Smooth muscle cell (in vitro differentiated cells): Measurements from ENCODE around the gene PRR19. TPM values are rescaled to one million over a fixed set of nuclear protein-coding genes. Genes with fewer than 3 reads are reported as not detected.
A peak's percentile ranks its signal among the peaks of the same experiment; 100 is the strongest.

Source experiments
- DNase-seq: peaks from one replicate; lab custom pipeline; 2025; ENCODE audit not compliant: unreplicated experiment; lab: John Stamatoyannopoulos, UW
- H2AFZ ChIP-seq: fragments of 200-600 bp; sonication (generic); 2 replicates; pipeline ENCODE4 v1.6.0; 2016; ENCODE audit warnings: antibody characterized with exemption, low read depth, mild to moderate bottlenecking
- H3F3A ChIP-seq: fragments of 200-600 bp; sonication (generic); 2 replicates; pipeline ENCODE4 v1.6.0; 2017; ENCODE audit warnings: antibody characterized with exemption, low read depth
- H3K27ac ChIP-seq: fragments of 200-600 bp; sonication (generic); 2 replicates; pipeline ENCODE4 v1.5.1; 2016; ENCODE audit warnings: low read depth, mild to moderate bottlenecking
- H3K27me3 ChIP-seq: fragments of 200-600 bp; sonication (generic); 2 replicates; pipeline ENCODE4 v1.6.1; 2016; ENCODE audit warnings: low read depth, mild to moderate bottlenecking
- H3K36me3 ChIP-seq: fragments of 200-600 bp; sonication (generic); 2 replicates; pipeline ENCODE4 v1.5.1; 2016; ENCODE audit warnings: low read depth
- H3K4me1 ChIP-seq: fragments of 200-600 bp; sonication (generic); 2 replicates; pipeline ENCODE4 v1.5.1; 2016; ENCODE audit warnings: low read depth
- H3K4me2 ChIP-seq: fragments of 200-600 bp; sonication (generic); 2 replicates; pipeline ENCODE4 v1.6.0; 2016; ENCODE audit warnings: mild to moderate bottlenecking
- H3K4me3 ChIP-seq: fragments of 200-600 bp; sonication (generic); 2 replicates; pipeline ENCODE4 v1.5.1; 2016; ENCODE audit warnings: mild to moderate bottlenecking
- H3K79me2 ChIP-seq: fragments of 200-600 bp; sonication (generic); 2 replicates; pipeline ENCODE4 v1.6.0; 2016; ENCODE audit warnings: low read depth, mild to moderate bottlenecking
- H3K9ac ChIP-seq: fragments of 200-600 bp; sonication (generic); 2 replicates; pipeline ENCODE4 v1.6.0; 2016; ENCODE audit warnings: low read depth
- H3K9me3 ChIP-seq: fragments of 200-600 bp; sonication (generic); replicated peaks from 2 replicates; pipeline ENCODE4 v1.5.1; 2016; ENCODE audit warnings: low read depth
- H4K20me1 ChIP-seq: fragments of 200-600 bp; sonication (generic); 2 replicates; pipeline ENCODE4 v1.6.0; 2016; ENCODE audit warnings: low read depth
- CTCF ChIP-seq: fragments of 200-600 bp; sonication (generic); IDR thresholded peaks from 2 replicates; pipeline ENCODE4 v1.5.1; 2017; ENCODE audit warnings: borderline replicate concordance, mild to moderate bottlenecking, antibody characterized with exemption; ENCODE audit not compliant: insufficient read depth, poor library complexity, severe bottlenecking
- WGBS: methylation state at CpG from one replicate; pipeline ENCODE4 v1.1.7; 2016; ENCODE audit warnings: low lambda C conversion rate; 5-methylcytosine and 5-hydroxymethylcytosine counted together
- polyA plus RNA-seq: library from polyadenylated mRNA; unstranded; fragments of >200 nt; fragmentation: Nextera tagmentation; extraction: Ambion mirVana; gene quantifications from 2 replicates; pipeline ENCODE4 v1.2.1, GENCODE V29; 2016
- total RNA-seq: library from RNA; depleted of rRNA; stranded (reverse); fragments of >200 nt; gene quantifications from 2 replicates; pipeline ENCODE4 v1.2.3, GENCODE V29; 2014

PRR19 gene
- total and polyA plus RNA-seq, 2 experiments from 2014 or later = 0.45 to 0.73 TPM

- H3K9ac ChIP-seq = no peak overlapping the region
- H3K9me3 ChIP-seq = no peaks in the 10 kb centered on the region
- H3K79me2 ChIP-seq = no peaks in the 10 kb centered on the region
- peaks cover 23% of the 10 kb centered on the region for H3K27me3 ChIP-seq
- no peak for TF ChIP-seq CTCF
- peak overlapping the region; percentile 99 for H3K4me2 ChIP-seq
- H3K36me3 ChIP-seq = no peaks in the 10 kb centered on the region
- no peak for DNase-seq
- WGBS = 46% methylated on average over 25 of the region's 26 CpGs
- H4K20me1 ChIP-seq = no peaks in the 10 kb centered on the region
- no peaks in the 10 kb centered on the region for H3K4me1 ChIP-seq
- no peak overlapping the region for H3K27ac ChIP-seq
- peak overlapping the region; percentile 66 for H3K4me3 ChIP-seq
- no peaks in the 10 kb centered on the region for H3F3A ChIP-seq
- no peak overlapping the region for H2AFZ ChIP-seq
These were observed 12.2 kb downstream of the PRR19 start for GRCh38 chr19:42313840-42314755.

DNA sequence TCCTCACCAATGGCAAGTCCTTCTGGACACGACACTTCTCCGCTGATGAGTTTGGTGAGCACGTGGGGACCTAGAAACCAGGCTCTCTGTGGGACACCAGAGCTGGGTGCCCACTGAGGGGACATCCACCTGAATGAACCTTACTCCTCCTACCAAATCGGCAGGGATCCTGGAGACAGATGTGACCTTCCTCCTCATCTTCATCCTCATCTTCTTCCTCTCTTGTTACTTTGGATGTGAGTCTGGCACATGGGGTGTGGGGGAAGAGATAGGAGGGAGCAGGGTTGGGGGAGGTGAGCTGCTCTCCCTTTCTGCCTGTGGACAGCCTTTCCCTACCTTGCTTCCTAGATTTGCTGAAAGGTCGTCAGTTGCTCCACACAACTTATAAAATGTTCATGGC lies 13.1 kb downstream of the PRR19 start:
- 85% methylated on average over 5 of the region's 5 CpGs for WGBS
- no peak overlapping the region for H2AFZ ChIP-seq
- no peak overlapping the region for H3K27ac ChIP-seq
- no peaks in the 10 kb centered on the region for H3F3A ChIP-seq
- H3K4me1 ChIP-seq = no peaks in the 10 kb centered on the region
- no peaks in the 10 kb centered on the region for H3K79me2 ChIP-seq
- no peak overlapping the region for H3K4me3 ChIP-seq
- no peaks in the 10 kb centered on the region for H3K9me3 ChIP-seq
- no peak overlapping the region for H3K9ac ChIP-seq
- peaks cover 23% of the 10 kb centered on the region for H3K27me3 ChIP-seq
- no peaks in the 10 kb centered on the region for H4K20me1 ChIP-seq
- H3K4me2 ChIP-seq = no peak overlapping the region
- no peak for TF ChIP-seq CTCF
- no peaks in the 10 kb centered on the region for H3K36me3 ChIP-seq
- DNase-seq = no peak

GRCh38 chr19:42316223-42317211 lies 14.6 kb downstream of the PRR19 start:
- H3K4me1 ChIP-seq = no peaks in the 10 kb centered on the region
- H3K36me3 ChIP-seq = no peaks in the 10 kb centered on the region
- H4K20me1 ChIP-seq = no peaks in the 10 kb centered on the region
- H3K27me3 ChIP-seq = peaks cover 35% of the 10 kb centered on the region
- no peaks in the 10 kb centered on the region for H3K79me2 ChIP-seq
- H3K27ac ChIP-seq = no peak overlapping the region
- no peak overlapping the region for H2AFZ ChIP-seq
- no peaks in the 10 kb centered on the region for H3F3A ChIP-seq
- 80% methylated on average over 28 of the region's 28 CpGs for WGBS
- no peak for TF ChIP-seq CTCF
- H3K4me3 ChIP-seq = no peak overlapping the region
- no peak overlapping the region for H3K9ac ChIP-seq
- no peak for DNase-seq
- no peaks in the 10 kb centered on the region for H3K9me3 ChIP-seq
- no peak overlapping the region for H3K4me2 ChIP-seq
